GM19099 (cell line): ENCODE data around the gene PPA2.

ENCODE experiments used
- POLR2A ChIP-seq: IDR thresholded peaks from 3 replicates; pipeline ENCODE4 v1.6.1; 2011; ENCODE audit warnings: low read depth; ENCODE audit not compliant: insufficient read length; ENCODE audit errors: extremely low read depth

Gene PPA2

GRCh38 chr4:105473324-105474098 lies at the start of gene PPA2:
PPA2 (minus strand) TSS chr4:105474062; CDS start chr4:105474050, 12 bp downstream.
- peak; percentile 69 for TF ChIP-seq POLR2A

- TF ChIP-seq POLR2A = no peak
These were observed 47.2 kb upstream of the PPA2 start for GRCh38 chr4:105520819-105521790.

- TF ChIP-seq POLR2A = no peak
These were observed 36.4 kb upstream of the PPA2 start for GRCh38 chr4:105510245-105510644.

- no peak for TF ChIP-seq POLR2A
These were observed 35.9 kb upstream of the PPA2 start for GRCh38 chr4:105509714-105510113.

GRCh38 chr4:105509291-105509690 lies 35.4 kb upstream of the PPA2 start:
- no peak for TF ChIP-seq POLR2A

- TF ChIP-seq POLR2A = no peak
These were observed 30.9 kb upstream of the PPA2 start for GRCh38 chr4:105504744-105505143.

GRCh38 chr4:105503484-105503883 lies 29.6 kb upstream of the PPA2 start:
- TF ChIP-seq POLR2A = no peak

- no peak for TF ChIP-seq POLR2A
These were observed 23.0 kb upstream of the PPA2 start for GRCh38 chr4:105496899-105497298.

- TF ChIP-seq POLR2A = no peak
These were observed 21.8 kb upstream of the PPA2 start for GRCh38 chr4:105495667-105496066.

- TF ChIP-seq POLR2A = no peak
These were observed 16.7 kb upstream of the PPA2 start for GRCh38 chr4:105490523-105490922.

- no peak for TF ChIP-seq POLR2A
These were observed 10.0 kb upstream of the PPA2 start for GRCh38 chr4:105483840-105484239.

GRCh38 chr4:105474099-105474518 lies 247 bp upstream of the PPA2 start:
- no peak for TF ChIP-seq POLR2A

- no peak for TF ChIP-seq POLR2A
These were observed 965 bp downstream of the PPA2 start for GRCh38 chr4:105472871-105473323.

GRCh38 chr4:105471566-105472176 lies 2.2 kb downstream of the PPA2 start:
- TF ChIP-seq POLR2A = no peak

GRCh38 chr4:105470766-105471165 lies 3.1 kb downstream of the PPA2 start:
- no peak for TF ChIP-seq POLR2A
